CD14-positive monocyte (primary cell): ENCODE data around the gene FNIP2. TPM values are rescaled to one million over a fixed set of nuclear protein-coding genes. Genes with fewer than 3 reads are reported as not detected.
A peak's percentile ranks its signal among the peaks of the same experiment; 100 is the strongest.

Experiments
- DNase-seq, 3 donors: peaks; one replicate each; pipeline ENCODE4 v3.0.0-alpha.2; 2011 to 2022
- H2AFZ ChIP-seq: 2 replicates; pipeline ENCODE4 v1.6.0; 2012; ENCODE audit warnings: mild to moderate bottlenecking, low read depth, low read length, inconsistent platforms; ENCODE audit not compliant: insufficient read depth, poor library complexity, severe bottlenecking
- H3K27ac ChIP-seq, 2 donors: 1 replicate in 1 of 2; 2 replicates in 1 of 2; pipeline ENCODE4 v1.5.1; 2012 to 2013; ENCODE audit warnings: low read length in 2 of 2, control low read depth in 1 of 2, inconsistent platforms in 1 of 2, low read depth in 1 of 2, mild to moderate bottlenecking in 1 of 2
- H3K27me3 ChIP-seq, 2 donors: one replicate each; pipeline versions ENCODE4 v1.6.0 to v1.6.1; 2011 to 2013; ENCODE audit warnings: low read length in 2 of 2; ENCODE audit not compliant: control insufficient read depth in 2 of 2, insufficient read depth in 2 of 2
- H3K36me3 ChIP-seq, 2 donors: replicated peaks in 1 of 2; 1 replicate in 1 of 2; 2 replicates in 1 of 2; pipeline versions ENCODE4 v1.5.1 to v1.6.1; 2012 to 2013; ENCODE audit warnings: low read length in 2 of 2, control low read depth in 1 of 2, inconsistent platforms in 1 of 2, mild to moderate bottlenecking in 1 of 2; ENCODE audit not compliant: insufficient read depth in 2 of 2, control insufficient read depth in 1 of 2
- H3K4me1 ChIP-seq, 2 donors: 1 replicate in 1 of 2; 2 replicates in 1 of 2; pipeline versions ENCODE4 v1.5.1 to v1.6.1; 2012 to 2013; ENCODE audit warnings: low read length in 2 of 2, control low read depth in 1 of 2, inconsistent platforms in 1 of 2, mild to moderate bottlenecking in 1 of 2, moderate library complexity in 1 of 2; ENCODE audit not compliant: insufficient read depth in 2 of 2, control insufficient read depth in 1 of 2
- H3K4me2 ChIP-seq: replicated peaks from 2 replicates; pipeline ENCODE3; 2012; ENCODE audit warnings: low read length, moderate library complexity, mild to moderate bottlenecking; ENCODE audit not compliant: poor library complexity, severe bottlenecking; ENCODE audit errors: extremely low read depth
- H3K4me3 ChIP-seq, 3 experiments: fragments of 200-600 bp in 1 of 3; sonication (generic) in 1 of 3; replicated peaks in 1 of 3; 1 replicate in 2 of 3; 2 replicates in 1 of 3; pipeline ENCODE4 v1.5.1; 2011 to 2013; ENCODE audit warnings: low read length in 3 of 3, mild to moderate bottlenecking in 3 of 3, control low read depth in 2 of 3, low read depth in 2 of 3, inconsistent platforms in 1 of 3, moderate library complexity in 1 of 3
- H3K79me2 ChIP-seq: 2 replicates; pipeline ENCODE4 v1.6.0; 2012; ENCODE audit warnings: mild to moderate bottlenecking, control low read depth, inconsistent platforms, low read length, moderate library complexity; ENCODE audit not compliant: insufficient read depth
- H3K9ac ChIP-seq: 2 replicates; pipeline ENCODE4 v1.6.0; 2017; ENCODE audit warnings: low read length, mild to moderate bottlenecking; ENCODE audit not compliant: insufficient read depth, poor library complexity, severe bottlenecking
- H3K9me3 ChIP-seq, 2 donors: replicated peaks in 1 of 2; 1 replicate in 1 of 2; 2 replicates in 1 of 2; pipeline versions ENCODE4 v1.5.1 to v1.6.1; 2012 to 2013; ENCODE audit warnings: low read length in 2 of 2, control low read depth in 1 of 2; ENCODE audit not compliant: control insufficient read depth in 1 of 2, insufficient read depth in 1 of 2
- H4K20me1 ChIP-seq: 2 replicates; pipeline ENCODE4 v1.6.0; 2012; ENCODE audit warnings: mild to moderate bottlenecking, low read length, control low read depth, moderate library complexity; ENCODE audit not compliant: insufficient read depth
- H3K27ac Mint-ChIP-seq, 7 donors: one replicate each; pipeline ENCODE4 v1.8.0; 2020; ENCODE audit warnings: mild to moderate bottlenecking in 7 of 7, mixed read lengths in 7 of 7, moderate library complexity in 6 of 7, inconsistent platforms in 2 of 7
- H3K27me3 Mint-ChIP-seq, 3 donors: one replicate each; pipeline ENCODE4 v1.8.0; 2021 to 2022; ENCODE audit warnings: low read depth in 3 of 3, mild to moderate bottlenecking in 3 of 3, mixed read lengths in 3 of 3, moderate library complexity in 3 of 3, inconsistent platforms in 1 of 3
- H3K36me3 Mint-ChIP-seq, 2 donors: one replicate each; pipeline ENCODE4 v1.8.0; 2020; ENCODE audit warnings: mixed read lengths in 2 of 2, inconsistent platforms in 1 of 2, mild to moderate bottlenecking in 1 of 2
- H3K4me1 Mint-ChIP-seq: one replicate; pipeline ENCODE4 v1.8.0; 2020; ENCODE audit warnings: mild to moderate bottlenecking, mixed read lengths
- H3K4me3 Mint-ChIP-seq, 2 donors: one replicate each; pipeline ENCODE4 v1.8.0; 2020; ENCODE audit warnings: mild to moderate bottlenecking in 2 of 2, mixed read lengths in 2 of 2, moderate library complexity in 1 of 2
- H3K9me3 Mint-ChIP-seq, 7 donors: one replicate each; pipeline ENCODE4 v1.8.0; 2020 to 2022; ENCODE audit warnings: mixed read lengths in 7 of 7, mild to moderate bottlenecking in 6 of 7, moderate library complexity in 6 of 7, inconsistent platforms in 2 of 7
- CTCF ChIP-seq: fragments of 200-600 bp; IDR thresholded peaks from one replicate; pipeline ENCODE4 v1.8.0; 2022; ENCODE audit warnings: antibody characterized with exemption, mild to moderate bottlenecking
- WGBS: methylation state at CpG from one replicate; pipeline ENCODE4 v1.1.5; 2013; ENCODE audit warnings: missing lambda C conversion rate; ENCODE audit not compliant: insufficient coverage; 5-methylcytosine and 5-hydroxymethylcytosine counted together
- intact Hi-C, 2 donors: fragments of 100-400 bp; cut with micrococcal nuclease; formaldehyde crosslinking; loops; one replicate each; pipeline versions ENCODE4 v1.15.0 to v1.15.1; 2023
- polyA plus RNA-seq, 3 donors: library from polyadenylated mRNA; depleted of rRNA in 1 of 3; unstranded in 2 of 3; stranded (reverse) in 1 of 3; fragments of 300-500 nt in 2 of 3; fragments of >200 nt in 1 of 3; fragmentation: Illumina TruSeq in 2 of 3; gene quantifications; 1 replicate in 2 of 3; 2 replicates in 1 of 3; pipeline ENCODE4 v1.2.3, GENCODE V29; 2012 to 2021

The FNIP2 gene
- polyA plus RNA-seq, 3 donors = 3.5 to 7.7 (median 5.7) TPM

- Histone ChIP-seq H3K27me3 (no peaks in the 10 kb centered on the region), H3K4me1 (no peaks in the 10 kb centered on the region), H2AFZ (no peak overlapping the region), H3K9ac (no peak overlapping the region), H4K20me1 (no peaks in the 10 kb centered on the region), H3K9me3 (no peaks in the 10 kb centered on the region), H3K27ac (no peak overlapping the region), H3K4me3 (no peak overlapping the region), H3K79me2 (no peaks in the 10 kb centered on the region), H3K36me3 (peaks cover 38 to 95% of the 10 kb centered on the region in 2 donors), H3K4me2 (no peak overlapping the region)
- no peaks in the 10 kb centered on the region for H3K9me3 Mint-ChIP-seq
- H3K4me1 Mint-ChIP-seq = no peaks in the 10 kb centered on the region
- 100% methylated on average over 2 of the region's 4 CpGs for WGBS
- H3K27me3 Mint-ChIP-seq = no peaks in the 10 kb centered on the region
- DNase-seq = no peak
- no peak overlapping the region for H3K4me3 Mint-ChIP-seq
- TF ChIP-seq CTCF = no peak
- H3K27ac Mint-ChIP-seq = peak overlapping the region in 2 of 7 donors; percentile 30 to 57
- peaks cover 77 to 82% of the 10 kb centered on the region in 2 donors for H3K36me3 Mint-ChIP-seq
- intact Hi-C loops = loop anchor here in 1 of 2 donors (10.0 kb wide), 1 partner anchor 62 kb away; no protein-coding TSS in a partner anchor
Observed at GRCh38 chr4:158836828-158837449, 68.1 kb downstream of the FNIP2 start.

- Histone ChIP-seq H4K20me1 (no peaks in the 10 kb centered on the region), H3K36me3 (peaks cover 31 to 94% of the 10 kb centered on the region in 2 donors), H2AFZ (no peak overlapping the region), H3K9me3 (no peaks in the 10 kb centered on the region), H3K9ac (no peak overlapping the region), H3K4me2 (no peak overlapping the region), H3K4me1 (no peaks in the 10 kb centered on the region), H3K27me3 (no peaks in the 10 kb centered on the region), H3K27ac (no peak overlapping the region), H3K79me2 (no peaks in the 10 kb centered on the region), H3K4me3 (no peak overlapping the region)
- no peaks in the 10 kb centered on the region for H3K9me3 Mint-ChIP-seq
- H3K4me1 Mint-ChIP-seq = no peaks in the 10 kb centered on the region
- no peaks in the 10 kb centered on the region for H3K27me3 Mint-ChIP-seq
- no peak for DNase-seq
- WGBS = no CpG with 5 or more reads among the region's 2 CpGs
- intact Hi-C loops = loop anchor here in 1 of 2 donors (10.0 kb wide), 1 partner anchor 63 kb away; no protein-coding TSS in a partner anchor
- peaks cover 72 to 76% of the 10 kb centered on the region in 2 donors for H3K36me3 Mint-ChIP-seq
- H3K4me3 Mint-ChIP-seq = no peak overlapping the region
- peak overlapping the region in 2 of 7 donors; percentile 22 to 64 for H3K27ac Mint-ChIP-seq
- TF ChIP-seq CTCF = no peak
Observed at GRCh38 chr4:158837527-158838141, 68.8 kb downstream of the FNIP2 start.
